NCI-H1105 (cell line): Measurements from ENCODE around the gene NKD2.

Source experiments
- DNase-seq: peaks from one replicate; lab custom pipeline; 2025; lab: John Stamatoyannopoulos, UW

NKD2 gene

DNA sequence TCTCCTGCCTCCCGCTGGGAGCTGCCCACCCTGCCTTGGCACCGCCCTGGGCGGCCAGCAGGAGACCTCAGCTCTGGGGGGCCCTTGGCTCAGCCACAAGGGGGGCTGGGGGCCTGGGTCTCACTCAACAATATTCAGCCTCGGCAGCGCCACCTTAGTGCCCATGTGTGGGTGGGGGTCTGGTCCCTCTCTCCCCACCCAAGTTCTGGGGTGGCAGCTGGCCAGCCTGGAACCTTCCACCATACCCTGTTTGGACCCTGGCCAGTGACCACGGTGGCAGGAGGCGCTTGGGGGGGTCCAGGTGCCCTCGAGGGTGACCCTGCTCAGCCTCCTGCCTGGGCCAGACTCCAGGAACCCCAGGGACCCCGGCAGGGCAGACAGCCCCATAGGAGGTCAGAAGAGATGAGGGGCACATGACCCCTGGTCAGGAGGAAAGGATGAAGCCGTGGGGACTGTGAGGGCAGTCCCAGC lies 22.2 kb downstream of the NKD2 start:
- DNase-seq, result no peak

DNA sequence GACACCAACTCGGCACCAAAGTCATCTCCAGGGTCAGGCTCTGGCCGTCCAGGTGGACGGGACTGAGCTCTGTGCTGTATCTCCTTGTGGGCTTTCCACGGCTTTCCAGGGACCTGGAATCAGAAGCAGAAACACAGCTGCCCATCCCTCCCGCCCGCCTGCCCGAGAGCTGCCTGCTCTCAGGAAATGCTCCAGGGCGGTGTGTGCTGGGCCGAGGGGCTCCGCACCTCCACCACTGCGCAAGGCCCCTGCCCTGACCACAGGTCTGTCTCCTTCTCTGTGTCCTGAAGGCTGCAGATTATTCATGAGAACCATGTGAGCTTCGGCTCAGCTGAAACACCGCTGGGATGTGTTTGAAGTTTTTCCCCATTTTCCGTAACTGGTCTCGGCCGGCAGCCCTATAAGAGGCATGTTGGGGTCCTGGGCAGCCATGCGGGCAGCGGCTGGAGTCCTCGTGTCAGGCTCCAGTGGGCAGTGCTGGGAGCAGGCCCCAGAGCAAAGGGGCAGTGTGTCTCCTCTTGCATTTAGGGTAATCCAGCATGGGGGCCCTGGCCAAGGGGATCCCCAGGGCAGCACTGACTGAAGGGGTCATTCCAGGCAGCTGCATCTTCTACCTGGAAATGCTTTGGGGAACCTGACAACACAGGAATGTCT lies 22.8 kb downstream of the NKD2 start:
- DNase-seq, result no peak

DNA sequence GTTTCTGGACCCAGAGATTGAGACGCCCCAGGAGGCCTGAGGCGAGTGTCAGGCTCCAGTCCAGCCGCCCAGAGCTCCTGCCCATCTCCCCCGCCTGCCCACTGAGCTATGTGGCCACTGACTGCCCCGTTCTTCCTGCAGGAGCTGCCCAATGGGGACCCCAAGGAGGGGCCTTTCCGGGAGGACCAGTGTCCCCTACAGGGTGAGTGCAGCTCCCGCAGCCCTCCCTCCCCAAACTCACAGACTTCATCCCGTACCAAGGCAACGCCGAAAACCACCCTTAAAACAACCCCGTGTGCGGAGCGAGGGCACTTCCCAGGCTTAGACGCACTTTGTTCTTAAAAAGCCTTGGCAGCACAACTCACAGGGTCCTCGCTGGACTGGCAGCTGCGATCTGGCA lies 23.4 kb downstream of the NKD2 start:
- no peak for DNase-seq

DNA sequence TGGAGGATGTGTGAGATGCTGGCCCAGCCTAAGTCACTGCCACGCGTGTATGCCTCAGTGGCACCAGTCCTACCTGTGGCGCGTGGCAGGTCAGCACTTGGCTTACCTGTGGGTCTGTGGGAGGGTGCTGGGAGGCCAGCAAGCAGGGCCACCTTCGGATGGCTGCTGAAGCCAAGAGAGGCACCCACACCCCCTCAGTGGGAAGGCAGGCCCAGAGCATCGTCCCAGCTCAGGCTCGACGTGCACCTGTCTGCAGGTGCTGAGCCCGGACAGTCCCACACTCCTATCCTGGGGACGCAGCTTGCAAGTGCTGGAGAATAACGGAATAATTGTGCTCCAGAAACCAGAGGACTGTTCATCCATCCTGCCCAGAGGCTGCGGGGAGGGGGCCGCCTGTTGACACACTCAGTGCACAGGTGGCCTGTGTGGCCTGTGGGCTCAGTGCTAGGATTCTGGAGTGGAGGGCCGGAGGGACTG lies 24.0 kb downstream of the NKD2 start:
- no peak for DNase-seq

DNA sequence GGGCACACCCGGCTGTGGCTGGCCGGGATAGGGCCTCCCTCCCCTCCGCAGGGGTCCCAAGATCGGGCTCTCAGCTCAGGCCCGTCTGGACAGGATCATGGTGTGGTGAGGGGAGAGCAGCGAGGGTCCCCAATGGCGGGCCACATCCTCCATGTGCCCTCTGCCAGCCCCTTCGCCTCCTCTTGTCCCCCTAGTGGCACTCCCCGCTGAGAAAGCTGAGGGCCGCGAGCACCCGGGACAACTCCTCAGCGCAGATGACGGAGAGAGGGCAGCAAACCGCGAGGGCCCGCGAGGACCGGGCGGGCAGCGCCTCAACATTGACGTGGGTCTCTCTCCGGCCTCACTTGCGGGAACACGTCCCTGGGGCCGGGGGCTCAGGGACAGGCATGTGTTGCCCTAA lies 24.6 kb downstream of the NKD2 start:
- DNase-seq, result no peak

DNA sequence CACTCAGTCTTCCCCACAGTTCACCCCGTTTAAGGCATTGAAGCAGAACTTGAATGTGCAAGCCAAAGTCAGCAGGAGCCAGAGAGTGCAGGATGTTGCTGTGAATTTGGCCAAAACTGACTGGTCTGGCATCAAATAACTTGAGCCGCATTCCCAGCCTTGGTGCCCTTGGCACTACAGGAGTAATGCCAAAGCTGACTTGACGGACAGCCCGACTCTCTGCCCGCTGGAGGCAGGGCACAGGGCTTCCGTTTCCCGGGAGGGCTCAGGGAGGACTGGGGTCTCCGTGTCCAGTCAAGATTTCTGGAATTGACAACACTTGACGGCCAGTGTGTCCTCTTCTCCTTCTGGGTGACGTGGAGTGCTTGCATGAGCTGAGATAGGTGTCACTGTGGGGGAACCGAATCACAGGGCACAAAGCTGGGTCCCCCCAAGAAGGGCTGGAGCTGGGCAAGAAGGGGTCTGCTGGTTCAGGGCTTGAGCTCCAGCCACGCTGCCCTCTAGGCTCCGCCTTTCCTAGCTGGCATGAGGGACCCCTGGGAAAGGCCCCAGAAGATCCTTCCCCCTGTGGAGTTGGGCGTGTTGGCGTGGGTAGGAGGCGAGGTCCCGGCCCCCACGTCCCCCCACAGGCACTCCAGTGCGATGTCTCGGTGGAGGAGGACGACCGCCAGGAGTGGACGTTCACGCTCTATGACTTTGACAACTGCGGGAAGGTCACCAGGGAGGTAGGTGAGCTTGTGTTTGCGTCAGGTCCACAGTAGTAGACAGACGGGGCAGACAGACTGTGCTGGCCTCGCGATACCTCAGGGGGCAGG lies 25.2 kb downstream of the NKD2 start:
- no peak for DNase-seq

DNA sequence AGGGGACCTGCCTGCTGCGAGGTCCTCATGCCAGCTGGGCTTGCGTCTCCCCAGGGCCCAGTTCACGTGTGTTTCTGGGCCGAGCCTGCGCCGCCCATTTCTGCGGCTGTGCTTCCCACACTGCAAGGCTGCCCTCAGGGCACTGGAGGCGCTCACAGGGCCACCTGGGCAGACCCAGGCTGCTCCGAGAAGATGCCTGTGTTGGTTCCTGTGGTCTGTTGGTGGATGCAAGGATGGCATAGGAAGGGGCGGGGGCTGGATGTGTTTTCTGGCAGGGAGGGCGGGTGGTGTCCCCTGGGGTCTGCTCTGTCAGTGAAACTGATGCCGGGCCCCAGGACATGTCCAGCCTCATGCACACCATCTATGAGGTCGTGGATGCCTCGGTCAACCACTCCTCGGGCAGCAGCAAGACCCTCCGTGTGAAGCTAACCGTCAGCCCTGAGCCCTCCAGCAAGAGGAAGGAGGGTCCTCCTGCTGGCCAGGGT lies 25.9 kb downstream of the NKD2 start:
- no peak for DNase-seq

DNA sequence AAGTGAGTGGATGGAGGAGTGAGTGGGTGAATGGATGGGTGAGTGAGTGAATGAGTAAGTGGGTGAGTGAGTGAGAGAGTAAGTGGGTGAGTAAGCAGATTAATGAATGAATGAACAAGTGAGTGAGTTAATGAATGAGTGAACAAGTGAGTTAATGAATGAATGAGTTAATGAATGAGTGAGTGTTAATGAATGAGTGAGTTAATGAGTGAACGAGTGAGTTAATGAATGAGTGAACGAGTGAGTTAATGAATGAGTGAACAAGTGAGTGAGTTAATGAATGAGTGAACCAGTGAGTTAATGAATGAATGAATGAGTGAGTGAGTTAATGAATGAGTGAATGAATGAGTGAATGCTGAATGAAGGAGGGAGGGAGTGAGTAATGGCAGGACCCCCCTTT lies 26.4 kb downstream of the NKD2 start:
- no peak for DNase-seq

DNA sequence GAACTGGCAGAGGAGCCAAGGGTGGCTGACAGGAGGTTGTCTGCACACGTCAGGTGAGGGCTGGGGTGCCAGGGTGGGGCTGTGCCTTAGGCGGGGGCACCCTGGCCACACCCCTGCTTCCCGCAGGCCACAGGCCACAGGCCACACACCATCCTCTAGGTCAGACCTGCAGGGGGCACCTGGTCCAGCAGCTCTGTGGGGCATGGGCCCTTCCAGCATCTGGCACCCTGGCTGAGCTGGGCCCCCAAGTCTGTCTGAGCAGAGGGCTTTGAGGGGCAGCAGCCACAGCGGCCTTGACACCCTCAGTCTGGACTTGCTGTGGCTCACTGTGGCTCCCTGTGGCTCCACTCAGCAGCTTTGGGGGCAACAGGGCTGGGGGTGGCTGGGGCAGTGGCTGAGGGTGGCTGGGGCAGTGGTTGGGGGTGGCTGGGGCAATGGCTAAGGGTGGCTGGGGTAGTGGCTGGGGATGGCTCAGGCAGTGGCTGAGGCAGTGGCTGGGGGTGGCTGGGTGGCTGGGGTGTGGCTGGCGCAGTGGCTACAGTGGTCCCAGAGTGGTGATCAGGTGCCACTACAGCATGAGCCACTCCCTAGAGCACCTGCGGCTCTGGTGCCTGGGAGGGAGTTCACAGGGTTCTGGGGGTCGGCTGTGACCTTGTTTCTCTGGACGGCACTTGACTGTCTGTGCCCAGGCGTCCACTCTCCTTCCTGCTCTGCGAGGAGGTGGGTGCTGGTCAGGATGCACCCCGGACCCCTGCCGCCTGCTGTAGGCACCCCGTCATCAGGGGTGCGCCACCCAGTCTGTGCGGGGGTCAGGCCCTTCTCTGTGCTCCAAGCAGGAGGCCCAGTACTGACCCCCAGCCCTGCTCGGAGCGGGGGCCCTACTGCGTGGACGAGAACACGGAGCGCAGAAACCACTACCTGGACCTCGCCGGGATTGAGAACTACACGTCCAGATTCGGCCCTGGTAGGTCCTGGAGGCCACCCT lies 27.1 kb downstream of the NKD2 start:
- DNase-seq, result no peak

DNA sequence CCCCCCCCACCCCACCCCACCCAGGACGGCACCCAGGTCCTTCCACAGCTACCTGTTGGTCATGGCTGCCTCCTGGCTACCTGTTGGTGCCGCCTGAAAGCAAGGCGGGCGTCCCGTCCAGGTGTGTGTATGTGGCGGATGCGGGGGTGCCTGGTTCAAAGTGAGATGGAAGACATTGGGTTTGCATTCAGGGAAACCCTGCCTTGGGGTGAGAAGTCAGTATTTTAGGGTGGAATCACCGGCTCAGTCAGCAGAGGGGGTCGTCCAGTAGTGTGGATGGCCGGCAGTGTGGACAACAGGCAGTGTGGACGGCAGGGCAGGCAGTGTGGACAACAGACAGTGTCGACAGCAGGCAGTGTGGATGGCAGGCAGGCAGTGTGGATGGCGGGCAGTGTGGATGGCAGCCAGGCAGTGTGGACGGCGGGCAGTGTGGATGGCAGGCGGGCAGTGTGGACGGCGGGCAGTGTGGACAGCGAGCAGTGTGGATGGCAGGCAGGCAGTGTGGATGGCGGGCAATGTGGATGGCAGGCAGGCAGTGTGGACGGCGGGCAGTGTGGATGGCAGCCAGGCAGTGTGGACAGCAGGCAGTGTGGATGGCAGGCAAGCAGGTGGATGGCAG lies 28.0 kb downstream of the NKD2 start:
- no peak for DNase-seq

DNA sequence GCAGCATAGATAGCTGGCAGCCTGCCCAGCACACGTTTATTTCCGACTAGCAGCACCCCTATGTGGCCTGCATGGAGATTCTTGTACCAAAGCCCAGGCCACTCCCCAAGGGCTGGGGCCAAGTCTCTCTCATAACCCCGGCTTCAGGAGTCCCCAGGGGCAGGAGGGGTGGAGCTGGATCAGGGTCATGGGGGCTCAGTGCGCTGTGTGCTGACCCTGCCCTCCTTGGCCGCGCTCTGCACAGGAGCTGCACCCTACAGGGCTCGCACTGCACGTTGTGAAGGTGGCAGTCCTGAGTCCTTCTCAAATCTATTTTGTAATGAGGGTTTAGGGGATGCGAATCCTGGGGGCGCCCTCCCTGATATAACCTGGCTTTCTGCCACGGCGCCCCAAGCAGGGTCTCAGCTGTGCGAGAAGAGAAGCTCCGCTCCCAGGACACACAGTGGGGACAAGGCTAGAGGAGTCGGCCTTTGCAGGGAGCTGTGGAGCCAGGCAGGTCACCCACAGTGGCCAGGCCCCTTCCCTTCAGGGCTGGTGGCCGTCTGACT lies 28.6 kb downstream of the NKD2 start:
- DNase-seq, result no peak

DNA sequence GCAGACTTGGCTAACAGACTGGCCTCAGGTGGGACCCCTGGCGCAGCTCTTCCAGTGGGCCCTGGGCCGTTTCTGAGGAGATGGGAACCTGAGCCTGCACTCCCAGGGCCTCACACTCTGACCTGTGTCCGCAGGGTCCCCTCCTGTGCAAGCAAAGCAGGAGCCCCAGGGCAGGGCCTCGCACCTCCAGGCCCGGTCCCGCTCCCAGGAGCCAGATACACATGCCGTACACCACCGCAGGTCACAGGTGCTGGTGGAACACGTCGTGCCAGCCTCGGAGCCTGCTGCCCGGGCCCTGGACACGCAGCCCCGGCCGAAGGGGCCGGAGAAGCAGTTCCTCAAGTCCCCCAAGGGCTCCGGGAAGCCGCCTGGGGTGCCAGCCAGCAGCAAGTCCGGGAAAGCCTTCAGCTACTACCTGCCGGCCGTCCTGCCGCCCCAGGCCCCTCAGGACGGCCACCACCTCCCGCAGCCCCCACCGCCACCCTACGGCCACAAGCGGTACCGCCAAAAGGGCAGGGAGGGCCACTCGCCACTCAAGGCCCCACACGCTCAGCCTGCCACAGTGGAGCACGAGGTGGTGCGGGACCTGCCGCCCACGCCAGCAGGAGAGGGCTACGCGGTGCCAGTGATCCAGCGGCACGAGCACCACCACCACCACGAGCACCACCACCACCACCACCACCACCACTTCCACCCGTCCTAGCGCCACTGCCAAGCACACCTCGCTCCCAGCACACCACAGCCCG lies 29.2 kb downstream of the NKD2 start:
- DNase-seq, result no peak

DNA sequence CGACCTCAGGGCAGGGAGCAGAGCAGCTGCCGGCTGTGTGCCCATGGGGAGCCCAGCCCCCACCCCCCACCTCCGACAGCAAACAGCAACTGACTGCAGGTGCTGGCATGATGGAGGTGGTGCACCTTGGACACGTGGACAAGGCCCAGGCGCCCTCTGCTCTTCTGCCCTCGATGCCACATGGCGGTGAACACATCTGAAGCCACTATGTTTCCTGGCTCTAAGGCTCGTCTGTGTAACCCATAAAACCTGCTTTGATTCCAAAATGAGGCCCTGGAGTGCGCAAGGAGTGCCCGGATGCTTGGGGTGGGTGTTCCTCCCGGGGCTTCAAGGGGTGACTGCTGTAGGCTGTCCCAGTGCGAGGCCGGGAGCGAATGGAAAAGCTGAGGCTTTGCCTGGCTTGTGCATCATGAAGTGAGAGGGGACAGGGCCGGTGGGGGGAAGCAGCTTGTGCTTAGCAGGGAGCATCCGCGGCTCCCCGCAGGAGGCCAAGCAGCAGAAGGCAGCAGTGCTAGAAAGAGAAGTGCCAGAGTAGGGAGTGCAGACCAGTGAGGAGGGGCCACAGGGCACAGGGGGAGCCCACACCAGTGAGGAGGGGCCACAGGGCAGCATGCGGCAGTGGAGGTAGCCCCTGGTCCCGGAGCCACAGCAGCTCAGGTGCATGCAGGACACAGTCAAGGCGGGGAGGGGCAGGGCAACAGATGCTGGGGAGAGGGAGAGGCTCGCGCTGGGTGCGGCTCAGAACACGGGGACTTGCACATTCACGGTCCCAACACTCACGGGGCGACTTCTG lies 30.0 kb downstream of the NKD2 start:
- no peak for DNase-seq

DNA sequence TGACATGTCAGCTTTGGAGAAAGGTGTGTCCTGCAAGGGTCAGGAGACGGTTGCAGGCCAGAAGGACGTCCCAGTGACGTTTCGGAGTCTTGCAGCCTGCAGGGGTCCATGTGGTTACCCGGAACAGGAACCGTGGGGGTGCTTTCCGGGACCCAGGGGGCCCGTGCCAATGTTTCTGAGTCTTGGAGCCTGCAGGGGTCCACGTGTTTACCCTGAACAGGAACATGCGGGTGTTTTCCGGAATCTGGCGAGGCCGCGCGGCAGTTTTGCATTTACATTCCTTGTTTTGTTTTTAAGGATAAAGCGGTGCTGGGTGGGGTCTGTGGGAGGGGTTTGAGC lies 30.6 kb downstream of the NKD2 start:
- no peak for DNase-seq

DNA sequence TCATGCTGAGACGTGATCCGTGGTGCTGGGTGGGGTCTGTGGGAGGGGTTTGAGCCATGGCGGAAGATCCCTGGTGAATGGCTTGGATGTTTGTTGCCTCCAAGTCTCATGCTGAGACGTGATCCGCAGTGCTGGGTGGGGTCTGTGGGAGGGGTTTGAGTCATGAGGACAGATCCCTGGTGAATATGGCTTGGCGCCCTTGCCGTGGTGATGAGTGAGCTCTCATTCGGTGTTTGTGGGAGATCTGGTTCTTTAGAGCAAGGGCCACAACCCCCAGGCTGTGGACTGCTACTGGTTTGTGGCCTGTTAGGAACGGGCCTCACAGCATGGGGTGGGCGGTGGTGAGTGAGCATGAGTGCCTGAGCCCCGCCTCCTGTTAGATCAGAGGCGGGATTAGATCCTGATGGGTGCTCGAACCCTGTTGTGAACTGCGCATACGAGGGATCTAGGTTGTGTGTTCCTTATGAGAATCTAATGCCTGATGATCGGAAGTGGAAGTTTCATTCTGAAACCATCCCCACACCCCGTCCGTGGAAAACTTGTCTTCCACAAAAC lies 31.2 kb downstream of the NKD2 start:
- no peak for DNase-seq

DNA sequence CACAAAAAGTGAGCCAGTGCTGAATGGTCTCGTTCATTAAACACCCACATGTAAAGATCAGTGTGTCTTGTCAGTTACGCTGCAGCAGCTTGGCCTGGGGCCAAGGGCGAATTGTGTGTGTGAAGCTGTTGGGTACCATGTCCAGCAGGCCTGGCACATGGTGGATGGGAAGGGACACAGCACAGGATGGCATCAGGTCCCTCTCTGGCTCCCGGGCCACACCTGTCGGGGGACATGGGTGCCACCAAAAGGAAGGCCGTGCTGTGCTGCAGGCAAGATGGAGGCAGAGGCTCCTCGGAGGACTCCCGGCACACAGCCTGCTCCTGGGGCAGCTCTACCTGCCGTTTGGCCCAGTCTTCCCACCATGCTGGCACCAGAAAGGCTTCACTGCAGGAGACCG lies 32.0 kb downstream of the NKD2 start:
- DNase-seq, result no peak

DNA sequence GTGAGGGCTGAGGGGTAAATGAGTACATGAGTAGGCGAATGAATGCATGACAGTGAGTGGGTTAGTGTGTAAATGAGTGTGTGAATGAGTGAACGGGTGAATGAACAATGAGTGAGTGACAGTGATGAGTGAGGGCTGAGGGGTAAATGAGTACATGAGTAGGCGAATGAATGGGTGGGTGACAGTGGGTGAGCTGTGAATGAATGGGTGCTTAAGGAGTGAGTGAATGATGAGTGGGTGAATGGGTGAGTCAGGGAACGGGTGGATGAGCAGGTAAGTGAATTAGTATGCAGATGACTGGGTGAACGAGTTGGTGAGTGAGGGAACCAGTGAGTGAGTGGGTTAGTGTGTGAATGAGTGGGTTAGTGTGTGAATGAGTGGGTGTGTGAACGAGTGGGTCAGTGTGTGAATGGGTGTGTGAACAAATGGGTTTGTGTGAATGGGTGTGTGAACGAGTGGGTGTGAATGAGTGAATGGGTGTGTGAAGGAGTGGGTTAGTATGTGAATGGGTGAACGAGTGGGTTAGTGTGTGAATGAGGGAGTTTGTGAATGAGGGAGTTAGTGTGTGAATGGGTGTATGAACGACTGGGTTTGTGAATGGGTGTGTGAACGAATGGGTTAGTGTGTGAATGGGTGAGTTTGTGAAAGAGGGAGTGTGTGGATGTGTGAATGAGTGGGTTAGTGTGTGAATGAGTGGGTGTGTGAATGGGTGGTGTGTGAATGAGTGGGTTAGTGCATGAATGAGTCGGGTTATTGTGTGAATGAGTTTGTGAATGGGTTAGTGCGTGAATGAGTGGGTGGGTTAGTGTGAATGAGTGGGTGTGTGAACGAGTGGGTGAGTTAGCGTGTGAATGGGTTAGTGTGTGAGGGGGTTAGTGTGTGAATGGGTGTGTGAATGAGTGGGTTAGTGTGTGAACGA lies 32.9 kb downstream of the NKD2 start:
- no peak for DNase-seq

DNA sequence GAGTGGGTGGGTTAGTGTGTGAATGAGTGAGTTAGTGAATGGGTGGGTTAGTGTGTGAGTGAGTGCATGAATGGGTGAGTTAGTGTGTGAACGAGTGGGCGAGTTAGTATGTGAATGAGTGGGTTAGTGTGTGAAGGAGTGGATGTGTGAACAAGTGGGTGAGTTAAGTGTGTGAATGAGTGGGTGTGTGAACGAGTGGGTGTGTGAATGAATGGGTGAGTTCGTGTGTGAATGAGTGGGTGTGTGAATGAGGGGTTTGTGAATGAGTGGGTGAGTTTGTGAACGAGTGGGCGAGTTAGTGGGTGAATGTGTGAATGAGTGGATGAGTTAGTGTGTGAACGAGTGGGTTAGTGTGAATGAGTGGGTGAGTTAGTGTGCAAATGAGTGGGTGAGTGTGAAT lies 34.0 kb downstream of the NKD2 start:
- no peak for DNase-seq

DNA sequence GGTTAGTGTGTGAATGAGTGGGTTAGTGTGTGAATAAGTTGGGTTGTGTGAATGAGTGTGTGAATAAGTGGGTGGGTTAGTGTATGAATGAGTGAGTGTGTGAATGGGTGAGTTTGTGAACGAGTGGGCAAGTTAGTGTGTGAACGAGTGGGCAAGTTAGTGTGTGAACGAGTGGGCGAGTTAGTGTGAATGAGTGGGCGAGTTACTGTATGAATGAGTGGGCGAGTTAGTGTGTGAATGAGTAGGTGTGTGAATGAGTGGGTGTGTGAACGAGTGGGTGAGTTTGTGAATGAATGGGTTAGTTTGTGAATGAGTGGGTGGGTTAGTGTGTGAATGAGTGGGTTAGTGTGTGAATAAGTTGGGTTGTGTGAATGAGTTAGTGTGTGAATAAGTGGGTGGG lies 34.7 kb downstream of the NKD2 start:
- DNase-seq, result no peak
